GM23248 (cell line): ENCODE measurements around the gene HTR5A. TPM values are rescaled to one million over a fixed set of nuclear protein-coding genes. Genes with fewer than 3 reads are reported as not detected.

ENCODE experiments used
- DNase-seq: peaks from one replicate; pipeline ENCODE4 v3.0.0-alpha.2; 2015
- H2AFZ ChIP-seq: fragments of 200-600 bp; sonication (generic); 2 replicates; pipeline ENCODE4 v1.6.1; 2016; ENCODE audit warnings: antibody characterized with exemption
- H3F3A ChIP-seq: fragments of 200-600 bp; sonication (generic); 2 replicates; pipeline ENCODE4 v1.6.1; 2016; ENCODE audit warnings: mild to moderate bottlenecking, antibody characterized with exemption, mixed run types; ENCODE audit not compliant: insufficient read depth
- H3K27ac ChIP-seq: fragments of 200-600 bp; sonication (generic); 2 replicates; pipeline ENCODE4 v1.5.1; 2016; ENCODE audit warnings: mild to moderate bottlenecking
- H3K27me3 ChIP-seq: fragments of 200-600 bp; sonication (generic); replicated peaks from 2 replicates; pipeline ENCODE4 v1.6.1; 2016; ENCODE audit warnings: mild to moderate bottlenecking; ENCODE audit not compliant: insufficient read depth
- H3K36me3 ChIP-seq: fragments of 200-600 bp; sonication (generic); 2 replicates; pipeline ENCODE4 v1.6.1; 2016; ENCODE audit warnings: low read depth, mild to moderate bottlenecking
- H3K4me1 ChIP-seq: fragments of 200-600 bp; sonication (generic); 2 replicates; pipeline ENCODE4 v1.6.1; 2016; ENCODE audit warnings: mild to moderate bottlenecking; ENCODE audit not compliant: insufficient read depth
- H3K4me2 ChIP-seq: fragments of 200-600 bp; sonication (generic); one replicate; pipeline ENCODE4 v1.6.1; 2016; ENCODE audit warnings: mild to moderate bottlenecking; ENCODE audit not compliant: unreplicated experiment
- H3K4me3 ChIP-seq: fragments of 200-600 bp; sonication (generic); 2 replicates; pipeline ENCODE4 v1.5.1; 2016; ENCODE audit warnings: mild to moderate bottlenecking
- H3K79me2 ChIP-seq: fragments of 200-600 bp; sonication (generic); 2 replicates; pipeline ENCODE4 v1.6.1; 2016; ENCODE audit warnings: mild to moderate bottlenecking; ENCODE audit not compliant: insufficient read depth
- H3K9ac ChIP-seq: fragments of 200-600 bp; sonication (generic); 2 replicates; pipeline ENCODE4 v1.6.1; 2016; ENCODE audit warnings: mild to moderate bottlenecking
- H3K9me2 ChIP-seq: fragments of 200-600 bp; sonication (generic); 2 replicates; pipeline ENCODE4 v1.6.1; 2016; ENCODE audit warnings: mixed run types, mild to moderate bottlenecking, moderate library complexity; ENCODE audit not compliant: insufficient read depth
- H3K9me3 ChIP-seq: fragments of 200-600 bp; sonication (generic); one replicate; pipeline ENCODE4 v1.6.1; 2017; ENCODE audit warnings: low read depth
- H4K20me1 ChIP-seq: fragments of 200-600 bp; sonication (generic); 2 replicates; pipeline ENCODE4 v1.6.0; 2016; ENCODE audit not compliant: insufficient read depth
- EZH2 ChIP-seq: fragments of 200-600 bp; sonication (generic); IDR thresholded peaks from 2 replicates; pipeline ENCODE4 v1.6.1; 2018; ENCODE audit warnings: antibody characterized with exemption, mild to moderate bottlenecking; ENCODE audit not compliant: insufficient read depth, poor library complexity, severe bottlenecking
- EZH2phosphoT487 ChIP-seq: fragments of 200-600 bp; sonication (generic); IDR thresholded peaks from 2 replicates; pipeline ENCODE4 v1.6.1; 2018; ENCODE audit warnings: antibody characterized with exemption, moderate library complexity, mild to moderate bottlenecking, low read depth; ENCODE audit not compliant: insufficient read depth
- WGBS, 2 experiments: methylation state at CpG; one replicate each; pipeline ENCODE4 v1.1.6; 2015 to 2017; ENCODE audit warnings: low lambda C conversion rate in 2 of 2, low coverage in 1 of 2; ENCODE audit errors: missing lambda C conversion rate in 2 of 2; 5-methylcytosine and 5-hydroxymethylcytosine counted together
- in situ Hi-C: fragments of 300-500 bp; cut with MboI; formaldehyde crosslinking; loops from 2 replicates; pipeline ENCODE4 v1.15.0; 2020
- polyA plus RNA-seq: library from polyadenylated mRNA; unstranded; fragments of >200 nt; fragmentation: Nextera tagmentation; extraction: Ambion mirVana; gene quantifications from 2 replicates; pipeline ENCODE4 v1.2.1, GENCODE V29; 2016
- total RNA-seq: library from RNA; depleted of rRNA; stranded (reverse); fragments of >200 nt; shearing (Covaris generic); gene quantifications from 2 replicates; pipeline ENCODE4 v1.2.3, GENCODE V29; 2014

Gene HTR5A
- total and polyA plus RNA-seq, 2 experiments from 2014 or later, result not detected

DNA sequence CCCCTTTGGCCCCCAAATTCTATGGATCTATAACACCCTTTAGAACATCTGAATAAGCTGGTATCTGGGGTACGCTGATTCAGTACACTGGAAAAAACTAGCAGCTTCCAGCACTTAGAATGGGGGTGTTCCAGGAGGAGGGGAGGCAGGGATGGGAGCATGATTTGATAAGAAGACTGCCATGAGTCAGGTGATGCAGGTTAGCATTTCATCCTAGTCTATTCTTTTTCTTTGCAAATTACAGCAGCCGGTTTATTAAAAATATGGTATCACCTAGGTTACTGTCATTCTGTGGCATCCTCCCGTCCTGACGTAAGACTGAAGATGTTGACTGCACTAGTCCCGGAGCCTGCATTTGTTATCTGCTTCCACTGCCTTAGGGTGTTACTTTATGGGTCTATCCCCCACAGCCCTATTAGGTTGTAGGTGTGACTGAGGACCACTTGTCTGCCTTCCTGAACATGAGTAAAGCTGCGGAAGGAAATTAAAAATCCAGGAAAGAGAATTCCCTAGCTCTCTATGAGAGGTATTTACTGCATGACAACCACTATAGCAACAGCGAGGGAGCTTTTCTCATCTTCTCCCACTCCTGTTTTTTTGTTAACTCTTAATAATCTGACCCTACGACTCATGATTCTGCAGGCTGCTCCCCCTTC lies 1.9 kb downstream of the HTR5A start:
- Histone ChIP-seq H3K79me2 (no peaks in the 10 kb centered on the region), H3K27me3 (no peaks in the 10 kb centered on the region), H3K4me2 (no peak overlapping the region), H4K20me1 (no peaks in the 10 kb centered on the region), H3K27ac (no peak overlapping the region), H3K4me3 (no peak overlapping the region), H3K9me2 (peaks cover 3% of the 10 kb centered on the region; the same call in 1 of the 2 replicates), H3K4me1 (no peaks in the 10 kb centered on the region), H3K9ac (no peak overlapping the region), H3F3A (no peaks in the 10 kb centered on the region), H2AFZ (no peak overlapping the region), H3K9me3 (no peaks in the 10 kb centered on the region), H3K36me3 (no peaks in the 10 kb centered on the region)
- TF ChIP-seq EZH2phosphoT487 (no peak), EZH2 (no peak)
- no peak for DNase-seq
- 40 to 47% methylated on average over 8 of the region's 8 CpGs for WGBS, 2 experiments
- in situ Hi-C loops, result no loop called here

DNA sequence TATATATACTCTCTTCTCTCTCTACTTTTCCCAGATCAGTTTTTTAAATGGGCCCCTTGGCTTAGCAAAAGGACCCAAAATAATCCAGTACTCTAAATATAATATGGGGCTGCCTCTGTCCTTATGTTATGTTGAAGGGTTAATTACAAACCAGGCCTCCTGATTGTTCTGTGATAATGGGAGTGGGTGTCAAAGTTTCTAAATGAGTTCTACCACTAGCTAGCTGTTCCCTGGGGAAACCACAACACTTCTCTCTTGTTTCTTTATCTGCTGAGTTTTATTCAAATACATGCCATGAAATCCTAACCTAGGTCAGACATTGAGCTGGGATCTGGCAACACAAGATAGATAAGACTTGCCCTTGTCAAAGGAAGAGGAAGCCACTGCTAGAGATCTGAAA lies 3.8 kb downstream of the HTR5A start:
- no peak overlapping the region for H3K4me3 ChIP-seq
- H3K79me2 ChIP-seq, result no peaks in the 10 kb centered on the region
- H3K36me3 ChIP-seq, result no peaks in the 10 kb centered on the region
- no peaks in the 10 kb centered on the region for H3K4me1 ChIP-seq
- H3F3A ChIP-seq, result no peaks in the 10 kb centered on the region
- H3K27me3 ChIP-seq, result no peaks in the 10 kb centered on the region
- H2AFZ ChIP-seq, result no peak overlapping the region
- in situ Hi-C loops, result no loop called here
- TF ChIP-seq EZH2phosphoT487, result no peak
- no peak for TF ChIP-seq EZH2
- no peaks in the 10 kb centered on the region for H4K20me1 ChIP-seq
- no peaks in the 10 kb centered on the region for H3K9me3 ChIP-seq
- no peak overlapping the region for H3K9ac ChIP-seq
- H3K27ac ChIP-seq, result no peak overlapping the region
- peaks cover 3% of the 10 kb centered on the region; the same call in 1 of the 2 replicates for H3K9me2 ChIP-seq
- no peak overlapping the region for H3K4me2 ChIP-seq
- DNase-seq, result no peak

DNA sequence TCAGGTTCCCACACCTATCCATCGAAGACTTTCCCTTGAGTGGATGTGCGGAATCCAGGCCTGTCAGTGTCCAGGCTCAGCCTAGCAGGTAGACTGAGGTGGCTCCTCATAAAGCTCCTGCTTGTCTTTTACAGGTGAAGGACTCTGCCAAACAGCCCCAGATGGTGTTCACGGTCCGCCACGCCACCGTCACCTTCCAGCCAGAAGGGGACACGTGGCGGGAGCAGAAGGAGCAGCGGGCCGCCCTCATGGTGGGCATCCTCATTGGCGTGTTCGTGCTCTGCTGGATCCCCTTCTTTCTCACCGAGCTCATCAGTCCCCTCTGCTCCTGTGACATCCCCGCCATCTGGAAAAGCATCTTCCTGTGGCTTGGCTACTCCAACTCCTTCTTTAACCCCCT lies 13.9 kb downstream of the HTR5A start:
- Histone ChIP-seq H3K4me2 (no peak overlapping the region), H3F3A (no peaks in the 10 kb centered on the region), H3K9ac (no peak overlapping the region), H3K36me3 (no peaks in the 10 kb centered on the region), H3K9me3 (no peaks in the 10 kb centered on the region), H3K4me3 (no peak overlapping the region), H3K27ac (no peak overlapping the region), H3K27me3 (no peaks in the 10 kb centered on the region), H3K4me1 (no peaks in the 10 kb centered on the region), H2AFZ (no peak overlapping the region), H3K9me2 (no peaks in the 10 kb centered on the region), H3K79me2 (no peaks in the 10 kb centered on the region), H4K20me1 (no peaks in the 10 kb centered on the region)
- WGBS, 2 experiments, result 36 to 40% methylated on average over 14 of the region's 14 CpGs
- no peak for DNase-seq
- in situ Hi-C loops, result no loop called here
- no peak for TF ChIP-seq EZH2
- TF ChIP-seq EZH2phosphoT487, result no peak

DNA sequence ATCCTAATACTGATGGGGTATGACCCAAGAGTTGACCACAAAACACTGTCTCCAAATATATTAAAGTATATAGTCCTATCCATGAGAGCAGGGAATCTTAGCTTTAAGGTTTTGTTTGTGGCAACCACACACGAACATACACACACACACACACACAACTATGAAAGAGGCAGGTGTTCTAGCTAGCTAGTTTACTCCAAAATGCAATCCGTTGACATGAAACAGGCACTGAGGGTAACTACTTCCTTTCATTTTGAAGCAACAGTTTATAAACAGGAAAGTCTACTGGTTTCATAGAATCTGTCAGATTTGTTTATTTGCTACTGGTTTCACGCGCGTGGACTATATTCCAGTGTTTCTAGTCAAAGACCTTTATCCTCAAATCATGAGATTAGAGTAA lies 14.8 kb downstream of the HTR5A start:
- H3K4me2 ChIP-seq, result no peak overlapping the region
- H4K20me1 ChIP-seq, result no peaks in the 10 kb centered on the region
- in situ Hi-C loops, result no loop called here
- H3K36me3 ChIP-seq, result no peaks in the 10 kb centered on the region
- DNase-seq, result no peak
- H3K4me1 ChIP-seq, result no peaks in the 10 kb centered on the region
- no peaks in the 10 kb centered on the region for H3K79me2 ChIP-seq
- H3K9ac ChIP-seq, result no peak overlapping the region
- H2AFZ ChIP-seq, result no peak overlapping the region
- no peaks in the 10 kb centered on the region for H3K27me3 ChIP-seq
- H3K9me3 ChIP-seq, result no peaks in the 10 kb centered on the region
- no peaks in the 10 kb centered on the region for H3F3A ChIP-seq
- TF ChIP-seq EZH2phosphoT487, result no peak
- TF ChIP-seq EZH2, result no peak
- no peak overlapping the region for H3K4me3 ChIP-seq
- WGBS, 2 experiments, result 49 to 54% methylated on average over 5 of the region's 5 CpGs
- H3K9me2 ChIP-seq, result no peaks in the 10 kb centered on the region
- no peak overlapping the region for H3K27ac ChIP-seq

DNA sequence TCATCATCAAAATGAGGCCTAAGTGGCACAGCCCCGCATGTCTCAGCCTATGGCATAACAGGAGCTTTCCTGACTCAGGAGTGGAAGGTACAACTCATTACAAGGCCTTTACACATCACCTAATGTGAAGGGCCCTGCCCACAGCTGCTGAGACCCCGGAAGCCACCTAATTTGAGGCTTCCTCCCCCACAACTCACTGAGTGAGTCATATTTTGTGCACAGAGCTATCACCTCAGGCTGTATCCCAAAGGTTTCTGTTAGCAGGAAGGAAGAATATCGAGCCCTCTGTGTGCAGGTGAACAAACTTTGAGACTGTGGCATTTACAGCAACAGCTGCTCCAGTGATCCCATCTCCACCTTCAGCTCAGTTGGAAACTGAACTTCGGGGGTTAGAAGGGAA lies 20.6 kb downstream of the HTR5A start:
- in situ Hi-C loops, result no loop called here
- no peak overlapping the region for H3K4me2 ChIP-seq
- H3K27ac ChIP-seq, result no peak overlapping the region
- 31 to 32% methylated on average over 4 of the region's 4 CpGs for WGBS, 2 experiments
- no peaks in the 10 kb centered on the region for H3K9me3 ChIP-seq
- no peak overlapping the region for H3K9ac ChIP-seq
- no peaks in the 10 kb centered on the region for H3K36me3 ChIP-seq
- H2AFZ ChIP-seq, result no peak overlapping the region
- DNase-seq, result no peak
- H3K4me1 ChIP-seq, result no peaks in the 10 kb centered on the region
- no peaks in the 10 kb centered on the region for H3F3A ChIP-seq
- no peaks in the 10 kb centered on the region for H3K27me3 ChIP-seq
- H3K9me2 ChIP-seq, result no peaks in the 10 kb centered on the region
- no peaks in the 10 kb centered on the region for H3K79me2 ChIP-seq
- H3K4me3 ChIP-seq, result no peak overlapping the region
- no peak for TF ChIP-seq EZH2phosphoT487
- no peak for TF ChIP-seq EZH2
- H4K20me1 ChIP-seq, result no peaks in the 10 kb centered on the region
